HEK293 (cell line): Measurements from ENCODE around the gene RIMBP3C.

Source experiments
- ATF2 ChIP-seq: fragments of 450-650 bp; formaldehyde crosslinking; IDR thresholded peaks from 2 replicates; pipeline ENCODE4 v1.5.1; 2016; ENCODE audit warnings: missing biosample characterization, missing genetic modification characterization, low read depth
- CTCF ChIP-seq: fragments of 450-650 bp; formaldehyde crosslinking; IDR thresholded peaks from 2 replicates; pipeline ENCODE4 v1.5.1; 2016; ENCODE audit warnings: missing biosample characterization, missing genetic modification characterization
- KLF16 ChIP-seq: fragments of 450-650 bp; formaldehyde crosslinking; IDR thresholded peaks from 2 replicates; pipeline ENCODE4 v1.5.1; 2017; ENCODE audit warnings: missing biosample characterization, missing genetic modification characterization
- REST ChIP-seq: fragments of 450-650 bp; formaldehyde crosslinking; IDR thresholded peaks from 2 replicates; pipeline ENCODE4 v1.5.1; 2016; ENCODE audit warnings: missing biosample characterization, missing genetic modification characterization
- YY1 ChIP-seq: fragments of 450-650 bp; formaldehyde crosslinking; IDR thresholded peaks from 2 replicates; pipeline ENCODE4 v1.5.1; 2018; ENCODE audit warnings: missing biosample characterization, missing genetic modification characterization
- ZEB2 ChIP-seq: fragments of 450-650 bp; formaldehyde crosslinking; IDR thresholded peaks from 2 replicates; pipeline ENCODE4 v1.5.1; 2016; ENCODE audit warnings: missing biosample characterization, missing genetic modification characterization
- ZNF157 ChIP-seq: fragments of 450-650 bp; formaldehyde crosslinking; IDR thresholded peaks from 2 replicates; pipeline ENCODE4 v1.5.1; 2016; ENCODE audit warnings: missing biosample characterization, missing genetic modification characterization
- ZNF174 ChIP-seq: fragments of 450-650 bp; formaldehyde crosslinking; IDR thresholded peaks from 2 replicates; pipeline ENCODE4 v1.5.0; 2017; ENCODE audit warnings: missing biosample characterization, mild to moderate bottlenecking, missing genetic modification characterization
- ZNF416 ChIP-seq: fragments of 450-650 bp; formaldehyde crosslinking; IDR thresholded peaks from 2 replicates; pipeline ENCODE4 v1.5.1; 2016; ENCODE audit warnings: missing biosample characterization, missing genetic modification characterization
- ZNF639 ChIP-seq: fragments of 450-650 bp; formaldehyde crosslinking; IDR thresholded peaks from 2 replicates; pipeline ENCODE4 v1.5.1; 2016; ENCODE audit warnings: missing biosample characterization, missing genetic modification characterization
- ZSCAN18 ChIP-seq: fragments of 450-650 bp; formaldehyde crosslinking; IDR thresholded peaks from 2 replicates; pipeline ENCODE4 v1.5.1; 2016; ENCODE audit warnings: missing biosample characterization, missing genetic modification characterization

- TF ChIP-seq KLF16 = no peak
- no peak for TF ChIP-seq ZNF416
- TF ChIP-seq CTCF = no peak
- no peak for TF ChIP-seq ZNF157
- no peak for TF ChIP-seq ZNF174 (tag by site-specific recombination)
- TF ChIP-seq ZNF639 = no peak
- no peak for TF ChIP-seq YY1 (tag by site-specific recombination)
- no peak for TF ChIP-seq ATF2 (tag by site-specific recombination)
- TF ChIP-seq ZSCAN18 (tag by site-specific recombination) = no peak
- TF ChIP-seq REST (tag by site-specific recombination) = no peak
- no peak for TF ChIP-seq ZEB2 (tag by site-specific recombination)
Measured at GRCh38 chr22:21589396-21589795, 38.1 kb upstream of the RIMBP3C start.
